ENCODE results near the gene BHMT.
A peak's percentile ranks its signal among the peaks of the same experiment; 100 is the strongest.

The BHMT gene

GRCh38 chr5:79075646-79076426 is 35.8 kb upstream of the BHMT start:
- Histone ChIP-seq H2BK5ac (ENCODE audit: low read length) (no peak overlapping the region), H2BK120ac (ENCODE audit: low read depth, low read length) (no peak overlapping the region), H3K79me2 (ENCODE audit: control insufficient read depth, insufficient read depth, low read length) (no peaks in the 10 kb centered on the region), H3K23ac (ENCODE audit: low read length) (no peak overlapping the region), H4K8ac (ENCODE audit: low read depth, low read length) (no peak overlapping the region), H3K4ac (ENCODE audit: low read depth, low read length) (no peak overlapping the region), H2AK5ac (ENCODE audit: low read length) (no peak overlapping the region), H3K4me3 (ENCODE audit: low read length) (no peak overlapping the region), H3K27ac (ENCODE audit: low read depth, low read length) (no peak overlapping the region), H3K27me3 (ENCODE audit: insufficient read depth, low read length, poor library complexity) (no peaks in the 10 kb centered on the region), H3K56ac (ENCODE audit: low read length) (no peak overlapping the region), H4K5ac (ENCODE audit: low read length) (no peak overlapping the region), H3K9ac (ENCODE audit: low read length) (no peak overlapping the region), H3K4me1 (ENCODE audit: control insufficient read depth, low read depth, low read length) (no peaks in the 10 kb centered on the region), H3K18ac (ENCODE audit: low read length) (no peak overlapping the region), H2BK15ac (replicated peaks; ENCODE audit: low read depth) (no peak overlapping the region), H3K36me3 (ENCODE audit: control insufficient read depth, insufficient read depth, low read length) (no peaks in the 10 kb centered on the region), H3K79me1 (ENCODE audit: low read length) (no peaks in the 10 kb centered on the region), H3K4me2 (ENCODE audit: low read length) (no peak overlapping the region)
- DNase-seq = no peak
- WGBS (ENCODE audit: extremely low coverage, insufficient coverage, low lambda C conversion rate) = no CpG with 5 or more reads among the region's 11 CpGs

GRCh38 chr5:79076819-79077218 is 34.8 kb upstream of the BHMT start:
- Histone ChIP-seq H3K36me3 (ENCODE audit: control insufficient read depth, insufficient read depth, low read length) (no peaks in the 10 kb centered on the region), H3K18ac (ENCODE audit: low read length) (no peak overlapping the region), H3K23ac (ENCODE audit: low read length) (no peak overlapping the region), H4K5ac (ENCODE audit: low read length) (no peak overlapping the region), H3K4me2 (ENCODE audit: low read length) (no peak overlapping the region), H3K4ac (ENCODE audit: low read depth, low read length) (no peak overlapping the region), H2AK5ac (ENCODE audit: low read length) (no peak overlapping the region), H3K79me2 (ENCODE audit: control insufficient read depth, insufficient read depth, low read length) (no peaks in the 10 kb centered on the region), H2BK5ac (ENCODE audit: low read length) (no peak overlapping the region), H3K27ac (ENCODE audit: low read depth, low read length) (no peak overlapping the region), H3K4me3 (ENCODE audit: low read length) (no peak overlapping the region), H3K9ac (ENCODE audit: low read length) (no peak overlapping the region), H2BK120ac (ENCODE audit: low read depth, low read length) (no peak overlapping the region), H4K8ac (ENCODE audit: low read depth, low read length) (no peak overlapping the region), H3K79me1 (ENCODE audit: low read length) (no peaks in the 10 kb centered on the region), H2BK15ac (replicated peaks; ENCODE audit: low read depth) (no peak overlapping the region), H3K56ac (ENCODE audit: low read length) (no peak overlapping the region), H3K4me1 (ENCODE audit: control insufficient read depth, low read depth, low read length) (no peaks in the 10 kb centered on the region), H3K27me3 (ENCODE audit: insufficient read depth, low read length, poor library complexity) (no peaks in the 10 kb centered on the region)
- WGBS (ENCODE audit: extremely low coverage, insufficient coverage, low lambda C conversion rate) = no CpG with 5 or more reads among the region's 4 CpGs
- DNase-seq = no peak

GRCh38 chr5:79077680-79078365 is 33.8 kb upstream of the BHMT start:
- H3K4me2 ChIP-seq (ENCODE audit: low read length) = no peak overlapping the region
- no peaks in the 10 kb centered on the region for H3K36me3 ChIP-seq (ENCODE audit: control insufficient read depth, insufficient read depth, low read length)
- no peak overlapping the region for H4K8ac ChIP-seq (ENCODE audit: low read depth, low read length)
- no peak overlapping the region for H3K56ac ChIP-seq (ENCODE audit: low read length)
- H3K27ac ChIP-seq (ENCODE audit: low read depth, low read length) = no peak overlapping the region
- no peak overlapping the region for H3K18ac ChIP-seq (ENCODE audit: low read length)
- H3K79me2 ChIP-seq (ENCODE audit: control insufficient read depth, insufficient read depth, low read length) = no peaks in the 10 kb centered on the region
- no peak overlapping the region for H3K4ac ChIP-seq (ENCODE audit: low read depth, low read length)
- peak overlapping the region; percentile 53 for H3K23ac ChIP-seq (ENCODE audit: low read length)
- no CpG with 5 or more reads among the region's 3 CpGs for WGBS (ENCODE audit: extremely low coverage, insufficient coverage, low lambda C conversion rate)
- H2BK120ac ChIP-seq (ENCODE audit: low read depth, low read length) = no peak overlapping the region
- no peak overlapping the region for H3K4me3 ChIP-seq (ENCODE audit: low read length)
- no peak overlapping the region for H3K9ac ChIP-seq (ENCODE audit: low read length)
- DNase-seq = no peak
- no peaks in the 10 kb centered on the region for H3K27me3 ChIP-seq (ENCODE audit: insufficient read depth, low read length, poor library complexity)
- H2AK5ac ChIP-seq (ENCODE audit: low read length) = no peak overlapping the region
- H3K4me1 ChIP-seq (ENCODE audit: control insufficient read depth, low read depth, low read length) = no peaks in the 10 kb centered on the region
- no peaks in the 10 kb centered on the region for H3K79me1 ChIP-seq (ENCODE audit: low read length)
- H2BK15ac ChIP-seq (replicated peaks; ENCODE audit: low read depth) = no peak overlapping the region
- H2BK5ac ChIP-seq (ENCODE audit: low read length) = no peak overlapping the region
- no peak overlapping the region for H4K5ac ChIP-seq (ENCODE audit: low read length)

GRCh38 chr5:79080804-79081203 is 30.8 kb upstream of the BHMT start:
- H3K23ac ChIP-seq (ENCODE audit: low read length) = no peak overlapping the region
- H3K36me3 ChIP-seq (ENCODE audit: control insufficient read depth, insufficient read depth, low read length) = no peaks in the 10 kb centered on the region
- H3K56ac ChIP-seq (ENCODE audit: low read length) = no peak overlapping the region
- H3K79me1 ChIP-seq (ENCODE audit: low read length) = no peaks in the 10 kb centered on the region
- H3K4me3 ChIP-seq (ENCODE audit: low read length) = no peak overlapping the region
- no peak overlapping the region for H3K27ac ChIP-seq (ENCODE audit: low read depth, low read length)
- no peak overlapping the region for H4K5ac ChIP-seq (ENCODE audit: low read length)
- H3K18ac ChIP-seq (ENCODE audit: low read length) = no peak overlapping the region
- no peak overlapping the region for H2AK5ac ChIP-seq (ENCODE audit: low read length)
- no peak overlapping the region for H3K9ac ChIP-seq (ENCODE audit: low read length)
- no peaks in the 10 kb centered on the region for H3K79me2 ChIP-seq (ENCODE audit: control insufficient read depth, insufficient read depth, low read length)
- H4K8ac ChIP-seq (ENCODE audit: low read depth, low read length) = no peak overlapping the region
- H3K4me2 ChIP-seq (ENCODE audit: low read length) = no peak overlapping the region
- no peak overlapping the region for H2BK120ac ChIP-seq (ENCODE audit: low read depth, low read length)
- H3K4me1 ChIP-seq (ENCODE audit: control insufficient read depth, low read depth, low read length) = no peaks in the 10 kb centered on the region
- no peak for DNase-seq
- no peak overlapping the region for H3K4ac ChIP-seq (ENCODE audit: low read depth, low read length)
- no peak overlapping the region for H2BK5ac ChIP-seq (ENCODE audit: low read length)
- no peak overlapping the region for H2BK15ac ChIP-seq (replicated peaks; ENCODE audit: low read depth)
- H3K27me3 ChIP-seq (ENCODE audit: insufficient read depth, low read length, poor library complexity) = no peaks in the 10 kb centered on the region
- no CpG with 5 or more reads among the region's 2 CpGs for WGBS (ENCODE audit: extremely low coverage, insufficient coverage, low lambda C conversion rate)

- H3K27ac ChIP-seq (ENCODE audit: low read depth, low read length) = no peak overlapping the region
- H2BK15ac ChIP-seq (replicated peaks; ENCODE audit: low read depth) = no peak overlapping the region
- DNase-seq = no peak
- no peaks in the 10 kb centered on the region for H3K79me2 ChIP-seq (ENCODE audit: control insufficient read depth, insufficient read depth, low read length)
- no peak overlapping the region for H4K8ac ChIP-seq (ENCODE audit: low read depth, low read length)
- no peaks in the 10 kb centered on the region for H3K4me1 ChIP-seq (ENCODE audit: control insufficient read depth, low read depth, low read length)
- H3K27me3 ChIP-seq (ENCODE audit: insufficient read depth, low read length, poor library complexity) = no peaks in the 10 kb centered on the region
- H3K56ac ChIP-seq (ENCODE audit: low read length) = no peak overlapping the region
- no peak overlapping the region for H3K4ac ChIP-seq (ENCODE audit: low read depth, low read length)
- H3K18ac ChIP-seq (ENCODE audit: low read length) = no peak overlapping the region
- no peaks in the 10 kb centered on the region for H3K36me3 ChIP-seq (ENCODE audit: control insufficient read depth, insufficient read depth, low read length)
- H4K5ac ChIP-seq (ENCODE audit: low read length) = no peak overlapping the region
- H3K4me3 ChIP-seq (ENCODE audit: low read length) = no peak overlapping the region
- H3K4me2 ChIP-seq (ENCODE audit: low read length) = no peak overlapping the region
- no peaks in the 10 kb centered on the region for H3K79me1 ChIP-seq (ENCODE audit: low read length)
- H3K23ac ChIP-seq (ENCODE audit: low read length) = no peak overlapping the region
- no peak overlapping the region for H3K9ac ChIP-seq (ENCODE audit: low read length)
- no peak overlapping the region for H2AK5ac ChIP-seq (ENCODE audit: low read length)
- no peak overlapping the region for H2BK120ac ChIP-seq (ENCODE audit: low read depth, low read length)
- WGBS (ENCODE audit: extremely low coverage, insufficient coverage, low lambda C conversion rate) = no CpG with 5 or more reads among the region's 5 CpGs
- H2BK5ac ChIP-seq (ENCODE audit: low read length) = no peak overlapping the region
Measured at GRCh38 chr5:79081779-79082178, 29.8 kb upstream of the BHMT start.
